Ovary (tissue), 9 donors: ENCODE measurements around the gene PDE4D. TPM values are rescaled to one million over a fixed set of nuclear protein-coding genes. Genes with fewer than 3 reads are reported as not detected.

ENCODE experiments used
- DNase-seq, 5 donors: peaks; one replicate each; pipeline ENCODE4 v3.0.0-alpha.2; 2019 to 2020
- H3K27ac ChIP-seq, 2 donors: fragments of 200-600 bp; one replicate each; pipeline versions ENCODE4 v1.5.1 to v1.8.0; 2019 to 2022
- H3K27me3 ChIP-seq: fragments of 200-600 bp; one replicate; pipeline ENCODE4 v1.8.0; 2022
- H3K36me3 ChIP-seq: fragments of 200-600 bp; sonication (generic); one replicate; pipeline ENCODE4 v1.5.1; 2019
- H3K4me1 ChIP-seq: one replicate; pipeline ENCODE4 v1.8.1; 2013; ENCODE audit warnings: mild to moderate bottlenecking, moderate library complexity; ENCODE audit not compliant: insufficient read depth
- H3K4me3 ChIP-seq: fragments of 200-600 bp; sonication (generic); one replicate; pipeline ENCODE4 v1.5.1; 2017
- H3K9me3 ChIP-seq, 2 donors: fragments of 200-600 bp in 1 of 2; sonication (generic) in 1 of 2; one replicate each; pipeline versions ENCODE4 v1.5.1 to v1.8.1; 2013 to 2019; ENCODE audit warnings: mild to moderate bottlenecking in 1 of 2, moderate library complexity in 1 of 2
- EP300 ChIP-seq: sonication (generic); formaldehyde crosslinking; IDR thresholded peaks from one replicate; pipeline ENCODE4 v1.6.1; 2017; ENCODE audit warnings: antibody characterized with exemption
- POLR2A ChIP-seq: fragments of 450-650 bp; IDR thresholded peaks from one replicate; pipeline ENCODE4 v1.6.1; 2017; ENCODE audit warnings: antibody characterized with exemption, mild to moderate bottlenecking, moderate library complexity
- WGBS, 3 donors: extraction: QIAGEN DNeasy Blood & Tissue Kit in 1 of 3; methylation state at CpG; one replicate each; pipeline versions ENCODE4 v1.1.5 to v1.1.7; 2013 to 2017; 5-methylcytosine and 5-hydroxymethylcytosine counted together
- intact Hi-C, 4 donors: fragments of 100-400 bp; cut with DNase I; formaldehyde crosslinking; loops; one replicate each; pipeline versions ENCODE4 v1.11.0 to v1.15.1; 2022 to 2023
- polyA plus RNA-seq, 2 donors: library from polyadenylated mRNA; stranded (reverse); fragments of 200-250 nt in 1 of 2; fragments of 350-450 nt in 1 of 2; fragmentation: Illumina TruSeq in 1 of 2; extraction: RNeasy Lipid Tissue Mini Kit (QIAGEN cat#74804) in 1 of 2; gene quantifications; one replicate each; pipeline ENCODE4 v1.2.3, GENCODE V29; 2013 to 2014
- total RNA-seq, 7 donors: library from RNA; depleted of rRNA in 2 of 7; stranded (reverse); fragments of >200 nt in 2 of 7; fragmentation: NEBNext Ultra II Directional in 3 of 7; extraction: Animal tissue kit (Norgen Biotek cat#: 25700) in 3 of 7; gene quantifications; one replicate each; pipeline versions ENCODE4 v1.1.0 to v1.2.4, GENCODE V29; 2016 to 2023
- TF ChIP-seq, protein P1 (sequence below), 3 donors: fragments of 450-650 bp in 2 of 3; fragments of 200-600 bp in 1 of 3; IDR thresholded peaks; one replicate each; pipeline versions ENCODE4 v1.5.1 to v1.8.0; 2016 to 2022; ENCODE audit warnings: antibody characterized with exemption in 3 of 3, mild to moderate bottlenecking in 1 of 3
- donor health status: DM: no; HTN: no; CAD: no; lungs with moderate emphysema.
- donor health status: DM: no; HTN: no; CAD: no.
- donor health status: Bipolar disorder and iron deficiency.
- donor health status: DM: yes; HTN: yes; CAD: no.
- donor health status: DM: no; HTN: no; CAD: no.
- donor health status: DM: yes; HTN: yes; CAD: no.

Gene PDE4D
- total and polyA plus RNA-seq, 9 donors = 1.3 to 67.6 (median 8.4) TPM

DNA sequence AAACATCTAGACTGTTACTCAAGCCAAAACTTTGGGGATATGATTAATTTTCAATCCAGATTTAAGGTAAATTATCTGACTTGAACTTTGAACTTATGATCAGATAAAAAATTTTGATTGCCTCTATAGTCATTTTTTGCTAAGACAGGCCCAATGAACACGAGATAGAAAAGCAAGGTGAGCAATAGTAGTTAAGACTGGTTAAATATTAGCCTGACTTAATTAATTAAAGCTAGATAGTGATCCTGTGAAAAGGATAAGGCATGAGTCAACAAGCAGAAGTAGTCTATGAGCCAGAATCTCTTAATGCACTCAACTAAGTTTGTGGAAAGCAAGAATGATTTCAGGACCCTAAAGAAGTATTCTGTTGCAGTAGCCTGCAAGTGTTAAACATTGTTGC is 66.5 kb downstream of the PDE4D start:
- Histone ChIP-seq H3K36me3 (no peaks in the 10 kb centered on the region), H3K9me3 (no peaks in the 10 kb centered on the region), H3K4me1 (no peaks in the 10 kb centered on the region), H3K4me3 (no peak overlapping the region), H3K27ac (no peak overlapping the region), H3K27me3 (no peaks in the 10 kb centered on the region)
- intact Hi-C loops = no loop called here
- TF ChIP-seq POLR2A (no peak), EP300 (no peak)
- TF ChIP-seq, protein P1, sequence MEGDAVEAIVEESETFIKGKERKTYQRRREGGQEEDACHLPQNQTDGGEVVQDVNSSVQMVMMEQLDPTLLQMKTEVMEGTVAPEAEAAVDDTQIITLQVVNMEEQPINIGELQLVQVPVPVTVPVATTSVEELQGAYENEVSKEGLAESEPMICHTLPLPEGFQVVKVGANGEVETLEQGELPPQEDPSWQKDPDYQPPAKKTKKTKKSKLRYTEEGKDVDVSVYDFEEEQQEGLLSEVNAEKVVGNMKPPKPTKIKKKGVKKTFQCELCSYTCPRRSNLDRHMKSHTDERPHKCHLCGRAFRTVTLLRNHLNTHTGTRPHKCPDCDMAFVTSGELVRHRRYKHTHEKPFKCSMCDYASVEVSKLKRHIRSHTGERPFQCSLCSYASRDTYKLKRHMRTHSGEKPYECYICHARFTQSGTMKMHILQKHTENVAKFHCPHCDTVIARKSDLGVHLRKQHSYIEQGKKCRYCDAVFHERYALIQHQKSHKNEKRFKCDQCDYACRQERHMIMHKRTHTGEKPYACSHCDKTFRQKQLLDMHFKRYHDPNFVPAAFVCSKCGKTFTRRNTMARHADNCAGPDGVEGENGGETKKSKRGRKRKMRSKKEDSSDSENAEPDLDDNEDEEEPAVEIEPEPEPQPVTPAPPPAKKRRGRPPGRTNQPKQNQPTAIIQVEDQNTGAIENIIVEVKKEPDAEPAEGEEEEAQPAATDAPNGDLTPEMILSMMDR (IDR thresholded peaks at IDR 0.05) = no peak
- WGBS, 3 donors = 74 to 92% (median 86%) methylated on average over 1 of the region's 1 CpG
- no peak for DNase-seq

DNA sequence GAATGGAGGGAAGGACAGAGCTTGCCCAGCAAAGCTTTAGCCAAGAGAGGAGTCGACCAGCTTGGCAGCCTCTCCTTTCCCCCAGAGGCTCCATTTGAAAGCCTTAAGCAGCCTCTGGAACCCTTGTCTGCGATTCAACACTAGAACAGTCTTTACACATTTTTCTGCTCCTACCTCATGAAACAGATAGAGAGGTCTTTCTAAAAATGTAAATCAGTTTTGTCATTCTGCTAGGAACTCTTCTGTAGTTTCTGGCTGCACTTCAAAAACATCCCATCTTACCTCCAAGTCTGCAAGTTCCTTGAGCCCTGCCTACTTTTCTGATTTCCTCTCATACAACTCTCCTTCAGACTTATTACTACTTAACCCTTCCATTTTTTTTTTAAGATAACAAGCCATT is 70.1 kb downstream of the PDE4D start:
- DNase-seq = no peak
- 8 to 12% (median 8%) methylated on average over 2 of the region's 2 CpGs for WGBS, 3 donors
- H3K4me3 ChIP-seq = no peak overlapping the region
- intact Hi-C loops = no loop called here
- H3K27me3 ChIP-seq = no peaks in the 10 kb centered on the region
- no peak overlapping the region for H3K27ac ChIP-seq
- no peaks in the 10 kb centered on the region for H3K9me3 ChIP-seq
- no peak for TF ChIP-seq POLR2A
- TF ChIP-seq EP300 = no peak
- TF ChIP-seq, protein P1 (IDR thresholded peaks at IDR 0.05) = no peak
- no peaks in the 10 kb centered on the region for H3K4me1 ChIP-seq
- no peaks in the 10 kb centered on the region for H3K36me3 ChIP-seq

DNA sequence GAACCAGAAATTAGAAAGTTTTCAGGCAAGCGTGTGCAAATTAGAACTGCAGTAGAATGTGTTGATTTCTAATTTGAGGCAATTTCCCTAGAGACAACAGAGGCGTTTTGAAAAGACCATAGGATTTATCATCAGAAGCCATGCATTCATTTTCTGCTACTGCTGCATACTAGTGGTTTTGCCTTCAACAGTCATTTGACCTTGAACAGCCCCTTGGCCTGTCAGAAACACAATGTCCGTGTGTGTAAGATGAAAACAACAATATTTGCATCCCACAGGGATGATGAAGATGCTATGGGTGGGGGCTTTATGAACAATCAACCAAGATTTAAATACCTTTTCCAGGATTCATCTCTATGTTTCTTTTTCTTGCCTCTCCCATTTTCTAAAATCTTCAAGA is 73.7 kb downstream of the PDE4D start:
- Histone ChIP-seq H3K4me1 (no peaks in the 10 kb centered on the region), H3K27me3 (no peaks in the 10 kb centered on the region), H3K4me3 (no peak overlapping the region), H3K36me3 (no peaks in the 10 kb centered on the region), H3K27ac (no peak overlapping the region), H3K9me3 (no peaks in the 10 kb centered on the region)
- intact Hi-C loops = no loop called here
- TF ChIP-seq, protein P1 (IDR thresholded peaks at IDR 0.05) = no peak
- TF ChIP-seq POLR2A (no peak), EP300 (no peak)
- DNase-seq = no peak
- 9 to 32% (median 10%) methylated on average over 3 of the region's 3 CpGs for WGBS, 3 donors

DNA sequence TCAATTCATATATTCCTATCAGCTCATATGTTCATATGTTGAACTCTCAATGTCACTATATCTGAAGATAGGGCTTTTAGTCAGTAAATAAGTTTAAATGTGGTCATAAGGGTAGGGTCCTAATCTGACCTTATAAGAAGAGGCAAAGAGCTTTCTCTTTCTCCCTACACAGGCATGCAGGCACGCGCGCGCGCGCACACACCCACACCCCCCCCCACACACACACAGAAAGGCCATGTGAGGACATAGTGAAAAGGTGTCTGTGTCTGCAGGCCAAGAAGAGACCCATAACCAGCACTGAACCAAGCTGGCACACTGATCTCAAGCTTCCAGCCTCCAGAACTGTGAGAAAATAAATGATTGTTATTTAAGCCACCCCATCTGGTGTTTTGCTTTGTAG is 76.0 kb downstream of the PDE4D start:
- WGBS, 3 donors = 95 to 98% (median 96%) methylated on average over 6 of the region's 6 CpGs
- Histone ChIP-seq H3K36me3 (no peaks in the 10 kb centered on the region), H3K27me3 (no peaks in the 10 kb centered on the region), H3K4me3 (no peak overlapping the region), H3K27ac (no peak overlapping the region), H3K4me1 (no peaks in the 10 kb centered on the region), H3K9me3 (no peaks in the 10 kb centered on the region)
- no peak for TF ChIP-seq POLR2A
- no peak for TF ChIP-seq EP300
- TF ChIP-seq, protein P1 (IDR thresholded peaks at IDR 0.05) = no peak
- intact Hi-C loops = no loop called here
- DNase-seq = no peak
